ENCODE results near the gene TP53RK.

DNA sequence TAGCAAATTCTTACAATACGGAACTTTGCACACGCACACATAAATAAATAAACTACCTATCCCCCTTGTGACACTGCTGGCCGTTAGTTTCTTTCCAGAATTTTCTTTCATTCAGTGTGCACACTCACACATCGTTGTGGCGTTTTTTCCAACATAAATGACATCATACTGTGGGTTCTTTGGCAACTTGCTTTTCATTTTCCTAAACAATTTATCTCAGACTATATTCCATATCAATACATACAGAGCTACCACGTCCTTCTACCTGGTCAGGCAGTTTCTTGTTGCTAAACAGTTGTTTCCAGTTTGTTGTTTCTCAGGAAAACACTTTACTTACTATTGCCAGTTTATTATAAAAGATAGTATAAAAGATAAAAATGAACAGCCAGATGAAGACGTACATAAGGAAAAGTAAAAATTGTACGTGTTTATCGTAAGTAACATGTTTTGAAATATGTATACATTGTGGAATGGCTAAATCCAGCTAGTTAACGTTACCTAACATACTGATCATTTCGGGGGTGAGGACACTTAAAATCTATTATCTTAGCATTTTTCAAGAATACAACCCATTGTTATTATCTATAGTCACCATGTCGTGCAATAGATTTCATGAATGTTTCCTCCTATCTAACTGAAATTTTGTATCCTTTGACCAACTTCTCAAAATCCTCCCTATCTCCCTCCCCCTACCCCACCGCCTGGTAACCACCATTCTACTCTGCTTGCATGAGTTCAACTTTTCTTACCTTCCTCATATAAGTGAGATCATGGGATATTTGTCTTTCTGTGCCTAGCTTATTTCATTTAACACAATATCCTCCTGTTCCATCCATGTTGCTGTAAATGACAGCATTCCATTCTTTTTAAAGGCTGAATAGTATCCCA lies 1.2 kb upstream of the TP53RK start:
- TF ChIP-seq, protein P1, sequence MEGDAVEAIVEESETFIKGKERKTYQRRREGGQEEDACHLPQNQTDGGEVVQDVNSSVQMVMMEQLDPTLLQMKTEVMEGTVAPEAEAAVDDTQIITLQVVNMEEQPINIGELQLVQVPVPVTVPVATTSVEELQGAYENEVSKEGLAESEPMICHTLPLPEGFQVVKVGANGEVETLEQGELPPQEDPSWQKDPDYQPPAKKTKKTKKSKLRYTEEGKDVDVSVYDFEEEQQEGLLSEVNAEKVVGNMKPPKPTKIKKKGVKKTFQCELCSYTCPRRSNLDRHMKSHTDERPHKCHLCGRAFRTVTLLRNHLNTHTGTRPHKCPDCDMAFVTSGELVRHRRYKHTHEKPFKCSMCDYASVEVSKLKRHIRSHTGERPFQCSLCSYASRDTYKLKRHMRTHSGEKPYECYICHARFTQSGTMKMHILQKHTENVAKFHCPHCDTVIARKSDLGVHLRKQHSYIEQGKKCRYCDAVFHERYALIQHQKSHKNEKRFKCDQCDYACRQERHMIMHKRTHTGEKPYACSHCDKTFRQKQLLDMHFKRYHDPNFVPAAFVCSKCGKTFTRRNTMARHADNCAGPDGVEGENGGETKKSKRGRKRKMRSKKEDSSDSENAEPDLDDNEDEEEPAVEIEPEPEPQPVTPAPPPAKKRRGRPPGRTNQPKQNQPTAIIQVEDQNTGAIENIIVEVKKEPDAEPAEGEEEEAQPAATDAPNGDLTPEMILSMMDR (IDR thresholded peaks at IDR 0.05; ENCODE audit: poor library complexity, severe bottlenecking), result no peak
- TF ChIP-seq TAF1 (IDR thresholded peaks at IDR 0.05; ENCODE audit: low read depth), result no peak
- no peak for TF ChIP-seq EZH2 (IDR thresholded peaks at IDR 0.05; ENCODE audit: borderline replicate concordance, insufficient read depth, low read length, poor library complexity, severe bottlenecking)
- TF ChIP-seq, protein P2, sequence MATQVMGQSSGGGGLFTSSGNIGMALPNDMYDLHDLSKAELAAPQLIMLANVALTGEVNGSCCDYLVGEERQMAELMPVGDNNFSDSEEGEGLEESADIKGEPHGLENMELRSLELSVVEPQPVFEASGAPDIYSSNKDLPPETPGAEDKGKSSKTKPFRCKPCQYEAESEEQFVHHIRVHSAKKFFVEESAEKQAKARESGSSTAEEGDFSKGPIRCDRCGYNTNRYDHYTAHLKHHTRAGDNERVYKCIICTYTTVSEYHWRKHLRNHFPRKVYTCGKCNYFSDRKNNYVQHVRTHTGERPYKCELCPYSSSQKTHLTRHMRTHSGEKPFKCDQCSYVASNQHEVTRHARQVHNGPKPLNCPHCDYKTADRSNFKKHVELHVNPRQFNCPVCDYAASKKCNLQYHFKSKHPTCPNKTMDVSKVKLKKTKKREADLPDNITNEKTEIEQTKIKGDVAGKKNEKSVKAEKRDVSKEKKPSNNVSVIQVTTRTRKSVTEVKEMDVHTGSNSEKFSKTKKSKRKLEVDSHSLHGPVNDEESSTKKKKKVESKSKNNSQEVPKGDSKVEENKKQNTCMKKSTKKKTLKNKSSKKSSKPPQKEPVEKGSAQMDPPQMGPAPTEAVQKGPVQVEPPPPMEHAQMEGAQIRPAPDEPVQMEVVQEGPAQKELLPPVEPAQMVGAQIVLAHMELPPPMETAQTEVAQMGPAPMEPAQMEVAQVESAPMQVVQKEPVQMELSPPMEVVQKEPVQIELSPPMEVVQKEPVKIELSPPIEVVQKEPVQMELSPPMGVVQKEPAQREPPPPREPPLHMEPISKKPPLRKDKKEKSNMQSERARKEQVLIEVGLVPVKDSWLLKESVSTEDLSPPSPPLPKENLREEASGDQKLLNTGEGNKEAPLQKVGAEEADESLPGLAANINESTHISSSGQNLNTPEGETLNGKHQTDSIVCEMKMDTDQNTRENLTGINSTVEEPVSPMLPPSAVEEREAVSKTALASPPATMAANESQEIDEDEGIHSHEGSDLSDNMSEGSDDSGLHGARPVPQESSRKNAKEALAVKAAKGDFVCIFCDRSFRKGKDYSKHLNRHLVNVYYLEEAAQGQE (IDR thresholded peaks at IDR 0.05; ENCODE audit: borderline replicate concordance), result no peak
- no peak for TF ChIP-seq RAD21 (conservative IDR thresholded peaks at IDR 0.05)
- no peak for TF ChIP-seq EP300 (conservative IDR thresholded peaks at IDR 0.05; ENCODE audit: poor library complexity, severe bottlenecking)
- no peak for TF ChIP-seq MXI1 (conservative IDR thresholded peaks at IDR 0.05; ENCODE audit: poor library complexity, severe bottlenecking)
